GM12801 (cell line): ENCODE data around the gene DISC1.

Experiments used
- TF ChIP-seq, protein P1 (sequence below): IDR thresholded peaks from one replicate; pipeline ENCODE4 v1.5.1; 2011; ENCODE audit warnings: control low read depth; ENCODE audit not compliant: insufficient read length; ENCODE audit errors: extremely low read depth

Gene DISC1

DNA sequence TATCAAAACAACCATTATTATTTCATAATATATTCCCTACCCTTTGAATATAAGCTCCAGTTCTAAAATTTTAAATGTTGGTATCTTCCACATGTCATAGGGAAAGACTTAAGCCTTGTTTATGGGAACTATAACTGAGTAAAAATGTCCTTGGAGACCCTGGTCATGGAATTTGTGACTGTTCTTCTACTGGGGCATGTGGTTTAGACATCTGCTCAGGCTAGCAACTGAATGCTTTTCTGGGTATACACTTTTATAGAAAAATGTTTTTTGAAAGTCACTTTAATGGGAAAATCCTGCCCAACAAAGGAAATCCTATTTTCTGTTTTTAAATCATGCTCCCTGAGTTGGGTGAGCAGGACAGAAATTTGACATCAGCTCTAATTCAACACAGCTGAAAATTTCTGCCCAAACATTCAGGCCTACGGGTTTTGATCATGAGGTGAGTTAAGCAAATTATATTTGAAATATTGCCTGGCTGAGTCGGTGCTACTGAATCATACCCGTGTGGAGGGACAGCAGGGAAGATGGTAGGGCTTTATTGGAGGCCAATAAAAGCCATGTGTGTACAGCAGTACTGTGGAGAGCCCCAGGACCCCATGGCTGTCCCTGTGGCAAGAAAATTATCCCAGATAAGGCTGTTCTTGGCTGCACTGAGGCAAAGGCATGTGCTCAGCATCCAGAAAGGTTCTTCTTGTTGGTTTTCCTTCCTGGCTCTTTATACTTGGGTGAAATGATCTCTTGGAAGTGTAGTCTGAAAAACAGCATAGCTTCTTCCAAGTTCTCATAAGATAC is 391.8 kb downstream of the DISC1 start:
- TF ChIP-seq, protein P1, sequence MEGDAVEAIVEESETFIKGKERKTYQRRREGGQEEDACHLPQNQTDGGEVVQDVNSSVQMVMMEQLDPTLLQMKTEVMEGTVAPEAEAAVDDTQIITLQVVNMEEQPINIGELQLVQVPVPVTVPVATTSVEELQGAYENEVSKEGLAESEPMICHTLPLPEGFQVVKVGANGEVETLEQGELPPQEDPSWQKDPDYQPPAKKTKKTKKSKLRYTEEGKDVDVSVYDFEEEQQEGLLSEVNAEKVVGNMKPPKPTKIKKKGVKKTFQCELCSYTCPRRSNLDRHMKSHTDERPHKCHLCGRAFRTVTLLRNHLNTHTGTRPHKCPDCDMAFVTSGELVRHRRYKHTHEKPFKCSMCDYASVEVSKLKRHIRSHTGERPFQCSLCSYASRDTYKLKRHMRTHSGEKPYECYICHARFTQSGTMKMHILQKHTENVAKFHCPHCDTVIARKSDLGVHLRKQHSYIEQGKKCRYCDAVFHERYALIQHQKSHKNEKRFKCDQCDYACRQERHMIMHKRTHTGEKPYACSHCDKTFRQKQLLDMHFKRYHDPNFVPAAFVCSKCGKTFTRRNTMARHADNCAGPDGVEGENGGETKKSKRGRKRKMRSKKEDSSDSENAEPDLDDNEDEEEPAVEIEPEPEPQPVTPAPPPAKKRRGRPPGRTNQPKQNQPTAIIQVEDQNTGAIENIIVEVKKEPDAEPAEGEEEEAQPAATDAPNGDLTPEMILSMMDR, result no peak

DNA sequence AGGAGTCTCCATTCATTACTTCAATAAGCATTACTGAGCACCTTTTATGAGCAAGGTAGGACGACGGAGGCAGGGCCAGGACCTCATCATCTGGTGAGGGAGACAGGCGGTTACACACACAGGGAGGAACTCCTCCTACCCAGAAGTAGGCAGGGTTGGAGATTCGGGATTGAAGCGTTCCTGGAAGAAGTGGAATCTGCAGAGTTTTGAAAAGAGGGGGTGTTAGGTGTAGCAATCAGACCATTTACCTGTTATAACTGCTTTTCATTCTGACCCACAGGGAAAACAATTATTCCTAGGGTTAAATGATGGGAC is 392.4 kb downstream of the DISC1 start:
- TF ChIP-seq, protein P1, result no peak

DNA sequence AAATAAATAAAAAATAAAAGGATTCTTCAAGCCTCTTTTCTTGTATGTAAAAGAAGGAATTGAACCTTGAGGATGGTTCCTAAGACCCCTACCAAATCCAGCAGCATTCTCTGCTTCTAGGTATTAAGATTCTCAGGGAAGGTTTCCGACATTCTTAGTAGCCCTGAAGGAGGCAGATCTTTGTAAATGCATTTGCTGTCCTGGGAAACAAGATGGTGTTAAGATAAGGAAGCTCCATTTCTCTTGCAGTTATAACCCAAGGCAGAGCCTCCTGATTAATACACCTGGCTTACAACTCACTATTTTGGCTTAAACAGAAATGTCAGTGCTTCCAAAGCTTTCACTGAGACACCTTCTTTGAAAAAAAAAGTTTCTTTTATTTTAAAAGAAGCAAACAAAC is 393.8 kb downstream of the DISC1 start:
- TF ChIP-seq, protein P1, result no peak

DNA sequence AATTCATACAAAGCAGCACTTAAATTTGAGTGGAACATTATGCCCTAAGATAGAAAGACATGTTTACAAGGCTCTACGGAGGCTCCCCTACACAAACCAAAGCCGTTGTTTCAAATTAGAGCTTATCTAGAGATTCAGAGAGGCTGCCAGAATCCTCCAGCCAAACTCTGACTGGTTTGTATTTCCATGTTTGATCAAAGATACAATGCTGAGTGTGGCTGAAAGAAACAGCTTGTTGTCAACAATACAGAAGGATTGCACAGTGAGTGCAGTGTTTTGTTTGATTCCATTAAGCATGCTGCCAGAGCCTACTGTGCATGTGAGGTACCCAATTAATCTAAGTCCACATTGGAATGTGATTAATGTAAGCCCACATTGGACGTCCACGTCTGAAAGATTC is 402.7 kb downstream of the DISC1 start:
- TF ChIP-seq, protein P1, result no peak

DNA sequence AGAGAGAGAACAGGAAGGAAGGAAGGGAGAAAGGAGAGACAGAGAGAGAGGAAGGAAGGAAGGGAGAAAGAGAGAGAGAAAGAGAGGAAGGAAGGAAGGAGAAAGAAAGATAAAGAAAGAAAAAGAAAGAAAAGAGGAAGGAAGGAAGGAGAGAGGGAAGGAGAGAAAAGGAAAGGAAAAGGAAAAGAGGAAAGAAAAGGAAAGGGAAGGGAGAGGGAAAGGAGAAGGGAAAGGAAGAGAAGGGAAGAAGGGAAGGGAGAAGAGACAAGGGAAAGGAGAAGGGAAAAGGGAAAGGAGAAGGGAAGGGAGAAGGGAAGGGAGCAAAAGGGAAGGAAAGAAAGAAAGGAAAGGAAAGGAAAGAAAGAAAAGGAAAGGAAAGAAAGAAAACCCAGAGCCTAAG is 404.6 kb downstream of the DISC1 start:
- TF ChIP-seq, protein P1, result no peak

DNA sequence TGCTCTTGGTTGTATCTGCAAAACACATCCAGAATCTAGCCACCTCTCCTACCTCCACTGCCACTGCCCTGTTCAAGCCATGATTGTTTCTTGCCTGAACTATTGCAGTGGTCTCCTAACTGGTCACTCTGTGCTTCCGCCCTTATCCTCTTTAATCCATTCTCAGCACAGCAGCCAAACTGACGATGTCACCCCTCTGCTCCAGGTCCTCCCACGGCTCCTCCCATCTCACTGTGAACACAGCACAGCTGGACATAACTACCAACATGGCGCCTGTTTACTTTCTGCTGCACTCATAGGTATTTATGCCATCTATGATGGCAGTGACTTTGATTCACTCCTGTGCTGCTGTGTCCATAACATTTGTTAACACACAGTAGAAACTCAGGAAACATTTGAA is 406.7 kb downstream of the DISC1 start:
- TF ChIP-seq, protein P1, result no peak

DNA sequence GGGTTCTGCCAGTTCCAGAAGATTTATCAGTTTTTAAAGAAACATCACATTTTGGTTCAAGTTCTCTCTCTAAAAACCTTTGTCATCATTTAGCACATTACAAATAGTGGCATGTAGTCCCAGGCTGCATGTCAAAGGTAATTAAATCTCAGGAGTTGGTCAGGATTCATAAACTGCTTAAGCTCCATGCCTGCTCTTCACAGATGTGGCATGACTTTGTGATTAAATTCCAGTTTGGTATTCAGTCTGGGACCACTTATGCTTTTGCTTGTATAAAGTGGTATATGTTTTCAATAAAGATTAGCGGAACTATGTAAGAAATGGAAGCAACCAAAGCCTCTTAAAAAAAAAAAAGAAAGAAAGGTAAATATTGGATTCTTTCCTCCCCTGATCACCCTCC is 408.0 kb downstream of the DISC1 start:
- TF ChIP-seq, protein P1, result no peak
